ENCODE data around the gene SCN1B.

Gene SCN1B

DNA sequence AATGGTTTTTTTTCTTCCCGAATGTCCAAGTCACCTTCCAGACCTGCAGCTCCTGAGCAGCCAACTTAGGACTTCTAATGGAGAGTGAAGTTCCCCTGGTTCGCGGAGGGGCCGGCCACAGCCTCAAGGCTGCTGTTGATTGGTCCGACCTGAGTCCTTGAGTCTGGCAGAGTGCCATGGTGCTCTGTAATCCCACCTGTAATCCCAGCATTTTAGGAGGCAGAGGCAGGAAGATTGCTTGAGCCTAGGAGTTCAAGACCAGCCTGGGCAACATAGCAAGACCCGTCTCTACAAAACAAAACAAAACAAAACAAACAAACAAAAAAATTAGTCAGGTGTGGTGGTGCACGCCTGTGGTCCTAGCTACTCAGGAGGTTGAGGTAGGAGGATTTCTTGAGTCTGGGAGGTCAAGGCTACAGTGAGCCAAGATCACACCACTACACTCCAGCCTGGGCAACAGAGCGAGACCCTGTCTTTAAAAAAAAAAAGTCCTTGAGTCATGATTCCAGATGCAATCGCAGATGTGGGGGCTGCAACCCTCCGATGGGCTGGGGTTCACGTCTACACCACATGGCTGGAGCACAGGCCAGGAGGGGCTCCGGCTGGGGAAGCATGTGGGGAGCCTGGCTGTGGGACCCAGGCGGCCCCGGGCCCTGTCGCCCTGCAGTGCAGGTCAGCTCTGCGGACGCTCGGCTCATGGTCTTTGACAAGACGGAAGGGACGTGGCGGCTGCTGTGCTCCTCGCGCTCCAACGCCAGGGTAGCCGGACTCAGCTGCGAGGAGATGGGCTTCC lies 28.9 kb downstream of the SCN1B start:
- DNase-seq: no peak

DNA sequence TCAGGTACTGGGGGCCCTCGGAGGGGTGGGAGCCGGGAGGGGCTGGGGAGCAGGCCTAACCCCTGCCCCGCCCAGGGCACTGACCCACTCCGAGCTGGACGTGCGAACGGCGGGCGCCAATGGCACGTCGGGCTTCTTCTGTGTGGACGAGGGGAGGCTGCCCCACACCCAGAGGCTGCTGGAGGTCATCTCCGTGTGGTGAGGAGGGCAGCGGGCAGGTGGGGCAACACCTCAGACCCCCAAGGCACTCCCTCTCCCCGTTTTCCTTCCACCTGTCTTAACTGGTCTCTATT lies 29.5 kb downstream of the SCN1B start:
- DNase-seq: no peak

DNA sequence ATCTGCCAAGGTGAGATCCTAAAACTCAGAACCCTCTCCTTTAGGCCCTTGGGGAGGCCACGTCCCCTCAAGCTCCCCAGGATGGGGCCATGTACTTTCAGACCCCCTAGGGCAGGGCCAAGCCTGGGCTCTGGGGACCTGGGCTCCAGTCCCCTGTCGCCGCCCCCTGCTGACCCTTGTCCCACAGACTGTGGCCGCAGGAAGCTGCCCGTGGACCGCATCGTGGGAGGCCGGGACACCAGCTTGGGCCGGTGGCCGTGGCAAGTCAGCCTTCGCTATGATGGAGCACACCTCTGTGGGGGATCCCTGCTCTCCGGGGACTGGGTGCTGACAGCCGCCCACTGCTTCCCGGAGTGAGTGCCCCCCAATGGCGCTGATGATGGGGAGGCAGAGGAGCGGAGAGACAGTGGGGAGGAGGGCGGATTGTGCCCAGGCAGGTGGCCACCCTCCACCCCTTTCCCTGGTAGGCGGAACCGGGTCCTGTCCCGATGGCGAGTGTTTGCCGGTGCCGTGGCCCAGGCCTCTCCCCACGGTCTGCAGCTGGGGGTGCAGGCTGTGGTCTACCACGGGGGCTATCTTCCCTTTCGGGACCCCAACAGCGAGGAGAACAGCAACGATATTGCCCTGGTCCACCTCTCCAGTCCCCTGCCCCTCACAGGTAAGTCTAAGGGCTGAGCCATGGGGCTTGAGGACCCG lies 30.0 kb downstream of the SCN1B start:
- DNase-seq: no peak

GRCh38 chr19:35061583-35062373 lies 31.5 kb downstream of the SCN1B start:
- DNase-seq: no peak

GRCh38 chr19:35062942-35063341 lies 32.7 kb downstream of the SCN1B start:
- no peak for DNase-seq

DNA sequence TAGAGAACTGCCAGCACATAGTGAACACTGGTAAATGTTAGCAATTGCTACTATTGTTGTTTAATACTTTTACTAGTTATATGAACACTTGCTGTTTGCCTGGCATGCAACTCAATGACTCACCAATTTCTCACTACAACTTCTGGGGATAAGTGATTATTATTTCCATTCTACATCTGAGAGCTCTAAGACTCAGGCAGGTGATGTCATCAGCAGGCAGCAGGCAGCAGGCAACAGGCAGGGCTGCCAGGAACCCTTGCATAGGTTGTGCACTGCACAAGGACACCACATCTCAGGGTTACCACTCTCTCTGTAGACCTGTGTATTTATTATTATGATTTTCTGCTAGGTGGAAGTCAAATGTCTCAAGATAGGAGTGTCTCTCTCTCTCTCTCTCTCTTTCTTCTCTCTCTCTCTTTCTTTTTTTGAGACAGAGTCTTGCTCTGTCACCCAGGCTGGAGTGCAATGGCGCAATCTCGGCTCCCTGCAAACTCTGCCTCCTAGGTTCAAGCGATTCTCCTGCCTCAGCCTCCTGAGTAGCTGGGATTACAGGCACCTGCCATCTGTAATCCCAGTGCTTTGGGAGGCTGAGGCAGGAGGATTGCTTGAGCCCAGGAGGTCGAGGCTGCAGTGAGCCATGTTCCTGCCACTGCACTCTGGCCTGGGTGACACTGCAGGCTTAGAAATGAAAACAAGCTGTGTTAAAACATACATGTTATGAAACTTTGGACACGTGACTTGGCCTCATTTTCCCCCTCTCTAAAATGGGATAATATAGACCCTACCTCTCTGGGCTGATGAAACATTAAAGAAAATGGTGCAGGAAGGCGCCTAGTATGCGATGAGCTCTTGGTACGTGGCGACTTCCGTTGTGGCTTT lies 33.9 kb downstream of the SCN1B start:
- DNase-seq: no peak

DNA sequence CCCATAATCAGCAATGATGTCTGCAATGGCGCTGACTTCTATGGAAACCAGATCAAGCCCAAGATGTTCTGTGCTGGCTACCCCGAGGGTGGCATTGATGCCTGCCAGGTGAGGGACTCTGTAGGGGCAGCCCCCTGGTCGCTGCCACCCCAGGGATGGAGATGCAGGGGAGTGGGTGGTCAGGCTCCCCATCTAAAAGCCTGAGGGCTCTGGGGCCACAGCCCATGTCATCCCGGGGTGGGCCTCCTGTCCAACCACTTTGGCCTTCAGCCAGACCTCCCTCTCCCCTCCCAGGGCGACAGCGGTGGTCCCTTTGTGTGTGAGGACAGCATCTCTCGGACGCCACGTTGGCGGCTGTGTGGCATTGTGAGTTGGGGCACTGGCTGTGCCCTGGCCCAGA lies 35.3 kb downstream of the SCN1B start:
- no peak for DNase-seq

DNA sequence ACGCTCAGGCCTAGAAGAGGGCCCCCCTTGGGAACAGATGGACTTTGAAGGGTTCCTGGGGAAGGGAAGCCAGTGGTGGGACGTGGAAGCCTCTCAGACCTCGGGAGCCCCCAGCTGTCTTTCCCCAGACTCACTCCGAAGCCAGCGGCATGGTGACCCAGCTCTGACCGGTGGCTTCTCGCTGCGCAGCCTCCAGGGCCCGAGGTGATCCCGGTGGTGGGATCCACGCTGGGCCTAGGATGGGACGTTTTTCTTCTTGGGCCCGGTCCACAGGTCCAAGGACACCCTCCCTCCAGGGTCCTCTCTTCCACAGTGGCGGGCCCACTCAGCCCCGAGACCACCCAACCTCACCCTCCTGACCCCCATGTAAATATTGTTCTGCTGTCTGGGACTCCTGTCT lies 35.9 kb downstream of the SCN1B start:
- DNase-seq: no peak

DNA sequence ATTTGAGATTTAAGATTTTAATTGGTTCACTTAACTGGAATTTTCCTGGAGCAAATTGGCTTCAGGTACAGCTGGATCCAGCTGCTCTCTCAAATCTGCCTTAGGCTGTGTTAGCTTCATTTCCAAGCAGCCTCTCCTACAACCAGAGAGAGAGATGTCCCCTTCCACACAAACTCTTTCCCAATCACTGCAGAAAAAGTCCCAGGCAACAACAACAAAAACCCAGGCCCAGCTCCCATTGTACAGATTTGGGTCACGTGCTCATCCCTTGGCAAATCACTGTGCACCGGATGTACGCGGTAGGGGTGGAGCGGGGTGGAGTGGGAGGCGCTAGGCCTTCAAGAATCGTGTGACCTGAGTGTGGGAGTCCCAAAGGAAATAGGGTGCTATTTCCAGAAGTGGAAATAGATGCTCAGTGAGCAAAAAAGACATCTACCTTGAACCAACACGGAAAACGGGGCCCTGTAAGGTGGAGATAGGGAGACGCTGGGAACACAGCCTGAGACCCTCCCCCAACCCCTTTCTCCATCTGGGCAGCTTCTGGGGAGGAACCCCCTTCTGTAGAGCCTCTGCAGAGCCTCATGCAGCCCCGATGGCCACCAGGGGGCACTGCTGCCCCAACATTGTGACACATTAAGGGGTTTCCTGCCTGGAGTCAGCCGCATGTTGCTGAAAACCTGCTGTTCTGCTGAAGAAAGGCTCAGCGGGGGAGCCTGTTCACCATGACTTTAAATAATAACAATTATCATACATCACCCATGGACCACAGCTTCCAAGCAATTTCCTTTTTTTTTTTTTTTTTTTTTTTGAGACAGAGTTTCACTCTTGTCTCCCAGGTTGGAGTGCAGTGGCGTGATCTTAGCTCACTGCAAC lies 36.7 kb downstream of the SCN1B start:
- DNase-seq: peak; percentile 98

DNA sequence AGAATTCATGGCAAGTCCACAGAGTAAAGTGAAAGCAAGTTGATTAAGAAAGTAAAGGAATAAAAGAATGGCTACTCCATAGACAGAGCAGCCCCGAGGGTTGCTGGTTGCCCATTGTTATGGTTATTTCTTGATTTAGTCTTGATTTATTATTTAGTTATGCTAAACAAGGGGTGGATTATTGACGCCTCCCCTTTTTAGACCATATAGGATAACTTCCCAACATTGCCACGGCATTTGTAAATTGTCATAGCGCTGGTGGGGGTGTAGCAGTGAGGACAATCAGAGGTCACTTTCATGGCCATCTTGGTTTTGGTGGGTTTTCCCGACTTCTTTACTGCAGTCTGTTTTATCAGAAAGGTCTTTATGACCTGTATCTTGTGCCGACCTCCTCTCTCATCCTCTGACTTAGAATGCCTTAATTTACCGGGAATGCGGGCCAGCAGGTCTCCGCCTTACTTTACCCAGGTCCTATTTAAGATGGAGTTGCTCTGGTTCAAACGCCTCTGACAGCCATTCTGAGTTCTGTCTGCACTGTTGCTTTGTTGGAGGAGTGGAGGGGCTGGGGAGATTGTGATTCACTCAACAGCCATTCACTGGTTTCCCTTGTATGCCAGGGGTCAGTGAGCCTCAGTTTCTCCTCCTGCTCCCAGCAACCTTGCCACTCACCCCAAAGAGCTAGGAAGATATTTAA lies 38.8 kb downstream of the SCN1B start:
- DNase-seq: no peak

DNA sequence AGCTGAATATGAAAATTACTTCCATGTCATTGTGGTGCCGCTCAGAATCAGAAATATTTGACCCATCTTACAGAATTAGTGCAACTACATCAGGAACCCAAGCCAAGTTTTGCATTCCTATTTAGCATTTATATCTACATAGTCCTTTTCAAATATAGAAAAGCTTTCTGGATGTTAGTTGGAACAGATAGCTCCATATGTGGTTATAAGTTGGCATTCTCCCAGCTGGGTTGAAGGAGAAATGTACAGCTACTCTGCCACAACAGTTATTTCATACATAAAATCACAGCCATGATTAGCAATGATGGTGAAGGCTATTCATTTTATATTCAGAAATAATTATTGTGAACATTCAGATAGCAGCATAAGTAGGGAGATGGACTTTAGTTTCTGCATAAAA lies 39.4 kb downstream of the SCN1B start:
- DNase-seq: no peak

GRCh38 chr19:35070471-35070870 lies 40.2 kb downstream of the SCN1B start:
- no peak for DNase-seq

DNA sequence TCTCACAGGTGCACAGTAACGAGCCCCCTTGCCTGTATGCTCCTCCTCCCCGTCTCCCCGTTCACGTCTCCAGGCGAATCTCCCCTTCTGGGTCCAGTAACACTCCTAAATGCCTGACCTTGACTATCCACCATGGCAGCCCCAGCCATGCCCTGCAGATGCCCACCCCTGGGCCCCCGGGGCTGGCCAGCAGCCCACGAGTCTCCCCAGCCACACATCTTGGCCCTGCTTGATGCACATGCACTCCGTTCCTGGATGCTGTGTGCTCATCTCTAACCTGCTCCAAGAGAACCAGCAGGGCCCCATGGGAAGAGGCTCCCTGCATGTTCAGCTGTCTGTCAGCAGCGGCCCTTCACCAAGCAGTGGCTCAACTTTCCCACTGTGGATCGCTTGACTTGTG lies 43.2 kb downstream of the SCN1B start:
- no peak for DNase-seq

- DNase-seq: no peak
Measured at GRCh38 chr19:35073941-35074340, 43.7 kb downstream of the SCN1B start.

GRCh38 chr19:35074426-35075201 lies 44.3 kb downstream of the SCN1B start:
- DNase-seq: no peak

DNA sequence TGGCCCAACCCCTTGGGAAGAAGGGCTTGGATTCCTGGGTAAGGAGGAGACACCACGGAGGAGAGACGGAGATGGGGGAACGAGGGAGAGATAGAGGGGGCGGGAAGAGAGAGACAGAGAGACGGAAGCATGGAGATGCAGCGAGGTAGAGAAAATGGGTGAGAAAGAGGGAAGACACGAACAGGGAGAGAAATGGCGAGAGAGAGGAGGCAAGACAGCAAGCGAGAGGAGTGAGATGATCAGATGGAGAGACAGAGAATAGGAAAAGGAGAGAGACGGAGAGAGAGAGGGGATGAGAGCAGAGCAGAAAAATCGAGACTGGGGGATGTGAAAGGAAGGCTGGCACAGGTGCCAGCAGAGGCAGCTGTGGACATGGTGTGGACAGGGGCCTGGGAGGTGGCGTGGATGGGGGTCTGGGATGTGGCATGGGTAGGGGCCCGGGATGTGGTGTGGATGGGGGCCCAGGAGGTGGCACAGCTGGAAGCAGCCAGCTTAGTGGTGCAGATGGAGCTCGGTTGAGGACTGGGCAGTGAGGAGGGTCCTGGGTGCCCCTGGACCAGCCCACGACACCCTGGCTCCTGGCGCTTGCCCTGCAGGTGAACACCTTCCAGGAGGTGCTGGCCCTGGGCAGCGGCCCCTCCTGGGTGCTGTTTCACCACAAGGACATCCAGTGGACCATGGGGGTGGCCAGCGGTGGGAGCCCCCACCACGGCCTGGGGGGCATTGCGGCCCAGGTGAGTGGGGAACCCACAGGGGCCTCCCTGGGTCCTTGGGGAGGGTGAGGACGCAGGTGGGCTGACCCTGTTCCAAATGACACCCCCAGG lies 45.1 kb downstream of the SCN1B start:
- no peak for DNase-seq

DNA sequence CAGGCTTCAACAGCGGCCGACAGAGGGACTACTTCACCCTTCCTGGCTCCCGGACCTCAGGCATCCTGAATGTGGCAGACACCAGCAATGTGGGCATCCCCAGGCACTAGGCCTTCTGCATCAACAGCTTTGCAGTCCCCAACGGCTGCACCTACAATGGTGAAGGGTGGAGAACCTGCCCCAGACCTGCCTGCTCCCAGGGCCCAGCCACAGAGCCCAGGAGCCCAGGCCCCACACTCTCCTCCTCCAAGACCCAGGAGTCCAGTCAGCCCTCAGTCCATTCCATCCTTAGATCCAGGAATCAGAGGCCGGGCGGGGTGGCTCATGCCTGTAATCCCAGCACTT lies 45.7 kb downstream of the SCN1B start:
- no peak for DNase-seq

DNA sequence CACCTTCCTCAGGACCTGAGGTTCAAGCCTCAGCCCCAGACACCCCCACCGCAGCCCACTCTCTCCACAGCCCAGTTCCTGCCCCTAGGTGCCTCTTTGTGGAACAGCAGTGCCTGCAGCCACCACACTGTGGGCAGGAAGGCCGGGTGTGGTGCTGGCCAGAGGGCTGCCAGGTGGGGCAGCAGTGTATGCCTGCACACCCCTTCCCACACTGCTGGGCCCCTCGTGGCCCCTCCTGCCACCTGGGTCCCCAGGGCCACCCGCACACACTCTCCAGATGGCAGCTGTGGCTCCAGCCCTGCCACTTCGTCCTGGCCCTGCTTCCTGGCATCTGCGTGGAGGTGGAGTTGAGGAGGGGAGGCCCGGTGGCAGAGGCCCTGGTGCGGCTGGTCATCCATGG lies 46.4 kb downstream of the SCN1B start:
- no peak for DNase-seq

GRCh38 chr19:35077411-35078223 lies 47.3 kb downstream of the SCN1B start:
- no peak for DNase-seq
